ENCODE results near the gene SVIP. TPM values are rescaled to one million over a fixed set of nuclear protein-coding genes. Genes with fewer than 3 reads are reported as not detected.

Gene SVIP
- polyA plus RNA-seq, 1 donor from 2014 or later = 24.8 TPM

- Histone ChIP-seq H3K9me3 (ENCODE audit: low read length) (no peaks in the 10 kb centered on the region), H4K20me1 (ENCODE audit: insufficient read depth) (no peaks in the 10 kb centered on the region), H3K4me2 (ENCODE audit: low read length) (no peak overlapping the region), H3K36me3 (ENCODE audit: insufficient read depth, low read length) (no peaks in the 10 kb centered on the region), H3K27ac (ENCODE audit: low read length) (no peak overlapping the region), H2AFZ (ENCODE audit: low read depth, low read length) (no peak overlapping the region), H3K9ac (ENCODE audit: low read length) (no peak overlapping the region), H3K9me2 (ENCODE audit: insufficient read depth, low read length) (no peaks in the 10 kb centered on the region), H3F3A (ENCODE audit: insufficient read depth, low read length, poor library complexity, severe bottlenecking) (no peaks in the 10 kb centered on the region), H3K27me3 (ENCODE audit: insufficient read depth, low read depth, low read length) (no peaks in the 10 kb centered on the region), H3K4me3 (ENCODE audit: low read length) (no peak overlapping the region), H3K79me2 (replicated peaks; ENCODE audit: insufficient read depth, low read length) (no peaks in the 10 kb centered on the region)
- TF ChIP-seq EZH2 (IDR thresholded peaks at IDR 0.05; ENCODE audit: borderline replicate concordance, insufficient read depth, low read length, poor library complexity, severe bottlenecking) = no peak
- no peak for TF ChIP-seq SMC3 (conservative IDR thresholded peaks at IDR 0.05; ENCODE audit: poor library complexity)
- no peak for TF ChIP-seq RAD21 (conservative IDR thresholded peaks at IDR 0.05)
- TF ChIP-seq, protein P1, sequence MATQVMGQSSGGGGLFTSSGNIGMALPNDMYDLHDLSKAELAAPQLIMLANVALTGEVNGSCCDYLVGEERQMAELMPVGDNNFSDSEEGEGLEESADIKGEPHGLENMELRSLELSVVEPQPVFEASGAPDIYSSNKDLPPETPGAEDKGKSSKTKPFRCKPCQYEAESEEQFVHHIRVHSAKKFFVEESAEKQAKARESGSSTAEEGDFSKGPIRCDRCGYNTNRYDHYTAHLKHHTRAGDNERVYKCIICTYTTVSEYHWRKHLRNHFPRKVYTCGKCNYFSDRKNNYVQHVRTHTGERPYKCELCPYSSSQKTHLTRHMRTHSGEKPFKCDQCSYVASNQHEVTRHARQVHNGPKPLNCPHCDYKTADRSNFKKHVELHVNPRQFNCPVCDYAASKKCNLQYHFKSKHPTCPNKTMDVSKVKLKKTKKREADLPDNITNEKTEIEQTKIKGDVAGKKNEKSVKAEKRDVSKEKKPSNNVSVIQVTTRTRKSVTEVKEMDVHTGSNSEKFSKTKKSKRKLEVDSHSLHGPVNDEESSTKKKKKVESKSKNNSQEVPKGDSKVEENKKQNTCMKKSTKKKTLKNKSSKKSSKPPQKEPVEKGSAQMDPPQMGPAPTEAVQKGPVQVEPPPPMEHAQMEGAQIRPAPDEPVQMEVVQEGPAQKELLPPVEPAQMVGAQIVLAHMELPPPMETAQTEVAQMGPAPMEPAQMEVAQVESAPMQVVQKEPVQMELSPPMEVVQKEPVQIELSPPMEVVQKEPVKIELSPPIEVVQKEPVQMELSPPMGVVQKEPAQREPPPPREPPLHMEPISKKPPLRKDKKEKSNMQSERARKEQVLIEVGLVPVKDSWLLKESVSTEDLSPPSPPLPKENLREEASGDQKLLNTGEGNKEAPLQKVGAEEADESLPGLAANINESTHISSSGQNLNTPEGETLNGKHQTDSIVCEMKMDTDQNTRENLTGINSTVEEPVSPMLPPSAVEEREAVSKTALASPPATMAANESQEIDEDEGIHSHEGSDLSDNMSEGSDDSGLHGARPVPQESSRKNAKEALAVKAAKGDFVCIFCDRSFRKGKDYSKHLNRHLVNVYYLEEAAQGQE (IDR thresholded peaks at IDR 0.05; ENCODE audit: borderline replicate concordance) = no peak
- TF ChIP-seq CTCF (IDR thresholded peaks at IDR 0.05; ENCODE audit: poor library complexity, severe bottlenecking) = no peak
- no peak for TF ChIP-seq TAF1 (IDR thresholded peaks at IDR 0.05; ENCODE audit: low read depth)
- no peak for TF ChIP-seq MXI1 (conservative IDR thresholded peaks at IDR 0.05; ENCODE audit: poor library complexity, severe bottlenecking)
- no peak for TF ChIP-seq POLR2AphosphoS5 (IDR thresholded peaks at IDR 0.05)
- TF ChIP-seq EP300 (conservative IDR thresholded peaks at IDR 0.05; ENCODE audit: poor library complexity, severe bottlenecking) = no peak
Observed at GRCh38 chr11:22786475-22786874, 43.1 kb downstream of the SVIP start.

- no peak overlapping the region for H3K4me2 ChIP-seq (ENCODE audit: low read length)
Observed at GRCh38 chr11:22785251-22785650, 44.4 kb downstream of the SVIP start.

More at GRCh38 chr11:22785251-22785650, 44.4 kb downstream of the SVIP start:
- Histone ChIP-seq H3K27me3 (ENCODE audit: insufficient read depth, low read depth, low read length) (no peaks in the 10 kb centered on the region), H3K9me2 (ENCODE audit: insufficient read depth, low read length) (no peaks in the 10 kb centered on the region), H3K4me3 (ENCODE audit: low read length) (no peak overlapping the region), H3F3A (ENCODE audit: insufficient read depth, low read length, poor library complexity, severe bottlenecking) (no peaks in the 10 kb centered on the region), H3K9me3 (ENCODE audit: low read length) (no peaks in the 10 kb centered on the region), H4K20me1 (ENCODE audit: insufficient read depth) (no peaks in the 10 kb centered on the region), H2AFZ (ENCODE audit: low read depth, low read length) (no peak overlapping the region), H3K36me3 (ENCODE audit: insufficient read depth, low read length) (no peaks in the 10 kb centered on the region), H3K27ac (ENCODE audit: low read length) (no peak overlapping the region), H3K9ac (ENCODE audit: low read length) (no peak overlapping the region), H3K79me2 (replicated peaks; ENCODE audit: insufficient read depth, low read length) (no peaks in the 10 kb centered on the region)
- no peak for TF ChIP-seq SMC3 (conservative IDR thresholded peaks at IDR 0.05; ENCODE audit: poor library complexity)
- TF ChIP-seq TAF1 (IDR thresholded peaks at IDR 0.05; ENCODE audit: low read depth) = no peak
- TF ChIP-seq CTCF (IDR thresholded peaks at IDR 0.05; ENCODE audit: poor library complexity, severe bottlenecking) = no peak
- TF ChIP-seq POLR2AphosphoS5 (IDR thresholded peaks at IDR 0.05) = no peak
- no peak for TF ChIP-seq EP300 (conservative IDR thresholded peaks at IDR 0.05; ENCODE audit: poor library complexity, severe bottlenecking)
- TF ChIP-seq EZH2 (IDR thresholded peaks at IDR 0.05; ENCODE audit: borderline replicate concordance, insufficient read depth, low read length, poor library complexity, severe bottlenecking) = no peak
- no peak for TF ChIP-seq MXI1 (conservative IDR thresholded peaks at IDR 0.05; ENCODE audit: poor library complexity, severe bottlenecking)
- TF ChIP-seq RAD21 (conservative IDR thresholded peaks at IDR 0.05) = no peak
- TF ChIP-seq, protein P1 (IDR thresholded peaks at IDR 0.05; ENCODE audit: borderline replicate concordance) = no peak

All from neural cell (in vitro differentiated cells).